Uterus (tissue), 2 donors: ENCODE data around the gene TEX14.

Experiments
- POLR2A ChIP-seq, 2 donors: fragments of 450-650 bp; IDR thresholded peaks; one replicate each; pipeline ENCODE4 v1.6.1; 2016; ENCODE audit warnings: antibody characterized with exemption in 2 of 2, mild to moderate bottlenecking in 1 of 2, moderate library complexity in 1 of 2
- TF ChIP-seq, protein P1 (sequence below), 4 experiments: fragments of 200-600 bp in 2 of 4; fragments of 450-650 bp in 2 of 4; sonication (generic) in 2 of 4; IDR thresholded peaks; one replicate each; pipeline ENCODE4 v1.5.1; 2016 to 2019; ENCODE audit warnings: antibody characterized with exemption in 4 of 4, mild to moderate bottlenecking in 2 of 4, moderate library complexity in 1 of 4

DNA sequence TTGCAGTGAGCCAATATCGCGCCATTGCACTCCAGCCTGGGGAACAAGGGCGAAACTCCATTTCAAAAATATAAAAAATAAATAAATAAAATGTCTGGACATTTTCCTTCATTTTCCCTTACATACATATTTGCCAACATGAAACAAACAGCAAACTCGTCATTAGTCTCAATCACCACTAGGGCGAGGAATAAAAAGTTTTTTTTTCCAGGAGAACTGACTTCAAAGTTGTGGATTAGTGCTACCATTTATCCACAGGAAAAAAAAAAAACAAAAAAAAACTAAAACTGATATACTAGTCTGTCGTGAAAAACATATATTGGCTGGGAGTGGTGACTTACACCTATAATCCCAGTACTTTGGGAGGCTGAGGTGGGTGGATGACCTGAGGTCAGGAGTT lies 100.4 kb downstream of the TEX14 start:
- TF ChIP-seq, protein P1, sequence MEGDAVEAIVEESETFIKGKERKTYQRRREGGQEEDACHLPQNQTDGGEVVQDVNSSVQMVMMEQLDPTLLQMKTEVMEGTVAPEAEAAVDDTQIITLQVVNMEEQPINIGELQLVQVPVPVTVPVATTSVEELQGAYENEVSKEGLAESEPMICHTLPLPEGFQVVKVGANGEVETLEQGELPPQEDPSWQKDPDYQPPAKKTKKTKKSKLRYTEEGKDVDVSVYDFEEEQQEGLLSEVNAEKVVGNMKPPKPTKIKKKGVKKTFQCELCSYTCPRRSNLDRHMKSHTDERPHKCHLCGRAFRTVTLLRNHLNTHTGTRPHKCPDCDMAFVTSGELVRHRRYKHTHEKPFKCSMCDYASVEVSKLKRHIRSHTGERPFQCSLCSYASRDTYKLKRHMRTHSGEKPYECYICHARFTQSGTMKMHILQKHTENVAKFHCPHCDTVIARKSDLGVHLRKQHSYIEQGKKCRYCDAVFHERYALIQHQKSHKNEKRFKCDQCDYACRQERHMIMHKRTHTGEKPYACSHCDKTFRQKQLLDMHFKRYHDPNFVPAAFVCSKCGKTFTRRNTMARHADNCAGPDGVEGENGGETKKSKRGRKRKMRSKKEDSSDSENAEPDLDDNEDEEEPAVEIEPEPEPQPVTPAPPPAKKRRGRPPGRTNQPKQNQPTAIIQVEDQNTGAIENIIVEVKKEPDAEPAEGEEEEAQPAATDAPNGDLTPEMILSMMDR (IDR thresholded peaks at IDR 0.05): no peak
- TF ChIP-seq POLR2A (IDR thresholded peaks at IDR 0.05): no peak
